Measurements from ENCODE around the gene PGM2.

GRCh38 chr4:37904824-37905223 is 78.3 kb downstream of the PGM2 start:
- TF ChIP-seq CTCF (IDR thresholded peaks at IDR 0.05), result no peak
- TF ChIP-seq ZFX (IDR thresholded peaks at IDR 0.05; ENCODE audit: borderline replicate concordance), result no peak

All from 22Rv1 (cell line).